CD4-positive, alpha-beta T cell treated with Interleukin-2 at 100 ng/mL for 4 hours (primary cell): Measurements from ENCODE around the gene KLRF2.
A peak's percentile ranks its signal among the peaks of the same experiment; 100 is the strongest.

ENCODE experiments used
- DNase-seq: peaks from one replicate; pipeline ENCODE4 v3.0.0-alpha.2; 2020; ENCODE audit warnings: low spot score

KLRF2 gene

DNA sequence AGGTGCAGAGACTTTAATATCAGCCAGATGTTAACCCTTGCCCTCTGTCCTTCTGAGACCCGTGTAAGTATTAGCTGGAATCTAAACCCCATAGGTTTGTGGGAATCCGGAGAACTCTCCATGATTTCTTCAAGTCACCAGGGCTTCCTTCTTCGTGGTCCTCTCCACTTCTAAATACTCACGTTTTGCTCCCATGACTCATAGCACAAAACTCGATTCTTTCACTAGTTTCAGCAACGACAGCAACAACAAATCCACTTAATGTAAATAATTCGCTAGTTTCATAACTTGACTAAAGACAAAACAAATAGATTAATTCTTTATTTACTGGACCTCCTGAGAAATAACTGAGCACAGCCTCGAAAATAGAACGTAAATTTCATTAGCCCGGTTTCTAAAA lies 55.3 kb downstream of the KLRF2 start:
- no peak for DNase-seq

DNA sequence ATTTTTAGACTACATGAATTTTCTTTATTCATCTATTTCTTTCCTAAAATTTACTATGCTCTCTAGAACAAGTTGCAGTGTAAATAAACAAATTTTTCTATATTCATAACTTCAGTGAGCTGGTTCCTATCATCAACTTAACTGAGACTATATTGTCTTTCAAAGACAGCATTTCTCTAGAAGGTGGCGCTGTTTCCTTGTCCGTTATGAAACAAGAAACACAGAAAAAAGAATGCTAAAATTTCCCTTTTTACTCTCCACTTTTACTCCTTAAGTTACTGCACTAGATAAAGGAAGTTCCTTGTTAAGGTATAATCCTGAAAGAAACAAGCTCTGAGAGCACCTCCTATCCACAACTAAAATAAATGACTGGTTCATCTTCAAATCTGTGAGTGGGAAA lies 59.1 kb downstream of the KLRF2 start:
- DNase-seq, result peak; percentile 30

DNA sequence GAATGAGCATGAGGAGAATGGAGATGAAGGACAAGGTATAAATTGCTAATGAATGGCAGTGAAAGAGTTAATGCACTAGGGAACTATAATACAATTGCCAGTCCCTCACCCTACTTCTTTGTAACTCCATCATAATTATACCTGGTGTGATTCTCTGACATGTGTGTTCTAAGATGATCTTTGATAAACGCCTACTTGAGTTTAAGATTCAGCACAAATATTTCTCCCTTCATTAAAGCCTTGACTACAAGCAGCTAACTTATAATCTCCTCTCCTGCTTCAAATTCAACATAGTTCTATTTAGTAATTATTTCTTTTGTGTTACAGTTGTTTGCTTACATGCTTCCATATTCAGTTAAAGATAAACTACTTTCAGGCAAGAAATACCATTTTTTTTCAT lies 60.5 kb downstream of the KLRF2 start:
- DNase-seq, result no peak

DNA sequence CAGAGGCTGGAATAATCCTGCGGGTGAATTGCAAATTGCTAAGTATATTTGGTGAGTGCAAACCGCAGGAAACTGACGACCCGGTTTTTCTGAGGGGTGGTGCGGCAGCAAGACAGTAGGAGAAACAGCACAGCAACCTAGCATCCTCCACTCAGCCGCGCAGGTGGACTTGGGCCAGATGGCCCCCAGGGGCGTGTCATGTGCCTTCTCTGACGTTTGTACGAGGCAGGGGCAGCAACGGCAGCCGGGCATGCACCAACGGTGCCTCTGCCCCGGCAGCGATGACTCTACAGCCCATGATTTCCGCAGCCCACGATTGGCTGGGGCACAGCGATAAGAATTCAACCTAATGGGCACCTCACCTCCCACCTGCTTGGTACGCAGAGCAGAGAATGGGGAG lies 62.0 kb downstream of the KLRF2 start:
- peak; percentile 6 for DNase-seq

DNA sequence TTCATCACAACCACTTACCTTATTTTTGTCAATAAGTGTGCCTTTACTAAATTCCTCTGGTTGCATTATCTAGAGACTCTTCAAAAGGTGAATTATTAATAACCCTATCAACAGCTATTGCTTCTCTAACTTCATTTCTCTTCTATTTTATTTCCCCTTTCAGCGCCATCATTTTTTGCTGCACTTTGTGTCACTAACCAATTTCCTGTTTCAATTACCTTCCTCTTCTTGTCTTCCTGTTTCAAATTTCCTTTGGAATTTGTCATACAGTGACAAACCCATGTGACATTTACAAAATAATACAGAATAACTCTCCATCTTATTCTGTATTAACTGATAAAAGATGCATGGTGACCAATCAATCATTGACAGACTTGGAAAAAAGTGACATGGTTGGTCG lies 63.1 kb downstream of the KLRF2 start:
- no peak for DNase-seq
